ENCODE measurements around the gene MRPL10.

The MRPL10 gene

GRCh38 chr17:47821031-47821423, 10.3 kb downstream of the MRPL10 start:
- POLR2A ChIA-PET: interaction anchor here (1.3 kb wide), 1 partner anchor 10 kb away, joined by 15 read pairs; the partner anchor contains the start of genes LRRC46 and MRPL10

GRCh38 chr17:47820033-47820789, 11.1 kb downstream of the MRPL10 start:
- CTCF ChIA-PET: interaction anchor here (3.1 kb wide), 1 partner anchor 11 kb away, joined by 23 read pairs; the partner anchor contains the start of genes LRRC46 and MRPL10
- DNase-seq (ENCODE audit: low read depth, low spot score): no peak
- POLR2A ChIA-PET: interaction anchor here (0.7 to 2.0 kb wide), 2 partner anchors 11 to 228 kb away, joined by 3 to 5 read pairs; partner anchors contain the start of genes LRRC46 and MRPL10
- H3K4me3 ChIP-seq (ENCODE audit: low read depth, low read length): peak overlapping the region; percentile 87
- TF ChIP-seq CTCF (IDR thresholded peaks at IDR 0.05; ENCODE audit: insufficient read depth, low read length, missing control alignments): no peak

More at GRCh38 chr17:47821031-47821423, 10.3 kb downstream of the MRPL10 start:
- H3K4me3 ChIP-seq (ENCODE audit: low read depth, low read length): peak overlapping the region; percentile 87
- TF ChIP-seq CTCF (IDR thresholded peaks at IDR 0.05; ENCODE audit: insufficient read depth, low read length, missing control alignments): no peak
- CTCF ChIA-PET: interaction anchor here (1.2 to 3.1 kb wide), 3 partner anchors 10 to 68 kb away, joined by 3 to 23 read pairs (median 10); partner anchors contain the start of genes LRRC46 and MRPL10
- DNase-seq (ENCODE audit: low read depth, low spot score): no peak

GRCh38 chr17:47819475-47819874, 11.9 kb downstream of the MRPL10 start:
- ChIA-PET POLR2A (interaction anchor here (2.0 kb wide), 1 partner anchor 12 kb away, joined by 5 read pairs; the partner anchor contains the start of genes LRRC46 and MRPL10), CTCF (no interaction called here)
- no peak overlapping the region for H3K4me3 ChIP-seq (ENCODE audit: low read depth, low read length)
- no peak for TF ChIP-seq CTCF (IDR thresholded peaks at IDR 0.05; ENCODE audit: insufficient read depth, low read length, missing control alignments)
- no peak for DNase-seq (ENCODE audit: low read depth, low spot score)

GRCh38 chr17:47818002-47818695, 13.2 kb downstream of the MRPL10 start:
- no peak overlapping the region for H3K4me3 ChIP-seq (ENCODE audit: low read depth, low read length)
- DNase-seq (ENCODE audit: low read depth, low spot score): no peak
- TF ChIP-seq CTCF (IDR thresholded peaks at IDR 0.05; ENCODE audit: insufficient read depth, low read length, missing control alignments): no peak
- CTCF ChIA-PET: no interaction called here
- POLR2A ChIA-PET: no interaction called here

- no peak for DNase-seq (ENCODE audit: low read depth, low spot score)
- POLR2A ChIA-PET: interaction anchor here (1.1 kb wide), 1 partner anchor 15 kb away, joined by 5 read pairs; the partner anchor contains the start of genes LRRC46 and MRPL10
- no peak for TF ChIP-seq CTCF (IDR thresholded peaks at IDR 0.05; ENCODE audit: insufficient read depth, low read length, missing control alignments)
- CTCF ChIA-PET: no interaction called here
- no peak overlapping the region for H3K4me3 ChIP-seq (ENCODE audit: low read depth, low read length)
Observed at GRCh38 chr17:47816947-47817346, 14.4 kb downstream of the MRPL10 start.
